A549 (cell line): ENCODE measurements around the gene MBP. TPM values are rescaled to one million over a fixed set of nuclear protein-coding genes. Genes with fewer than 3 reads are reported as not detected.

Experiments used
- ATAC-seq, 2 experiments: fragments of 200-7000 bp in 1 of 2; fragments of >200 bp in 1 of 2; cut with Nextera tagmentation in 1 of 2; cut with Tn5 transposase in 1 of 2; 3 replicates each; pipeline versions ENCODE4 v1.8.0 to v1.9.1; 2018 to 2020; ENCODE audit warnings: mild to moderate bottlenecking in 1 of 2, moderate library complexity in 1 of 2
- CTCF ChIA-PET: fragments of 300-600 bp; sonication (Branson Sonifier 250); formaldehyde crosslinking; extraction: SDS; loops from one replicate; lab custom pipeline; 2021; ENCODE audit warnings: antibody characterized with exemption, inconsistent platforms; lab: Yijun Ruan, JAX
- POLR2A ChIA-PET: fragments of 350-600 bp; formaldehyde crosslinking; extraction: SDS; loops from one replicate; lab custom pipeline; 2021; ENCODE audit warnings: antibody characterized with exemption, inconsistent platforms; lab: Yijun Ruan, JAX
- DNase-seq, 2 experiments: peaks; one replicate each; pipeline versions ENCODE4 v3.0.0 to v3.0.0-alpha.2; 2011 to 2016; ENCODE audit warnings: low read depth in 1 of 2, low spot score in 1 of 2
- FAIRE-seq: peaks from 2 replicates; lab custom pipeline; 2011; peaks lifted over from hg19 to GRCh38; lab: Jason Lieb, UNC
- H3K27ac ChIP-seq, 2 experiments: fragments of >200 bp; sonication (Bioruptor Twin); formaldehyde crosslinking; 3 replicates each; pipeline ENCODE4 v1.5.1; 2016 to 2017
- H3K4me1 ChIP-seq: fragments of >200 bp; sonication (Bioruptor Twin); formaldehyde crosslinking; 3 replicates; pipeline ENCODE4 v1.6.1; 2016
- H3K4me2 ChIP-seq: fragments of >200 bp; sonication (Bioruptor Twin); formaldehyde crosslinking; 3 replicates; pipeline ENCODE4 v1.6.1; 2016
- H3K4me3 ChIP-seq: fragments of >200 bp; sonication (Bioruptor Twin); formaldehyde crosslinking; 3 replicates; pipeline ENCODE4 v1.5.1; 2016
- H3K9me3 ChIP-seq: fragments of >200 bp; sonication (Bioruptor Twin); formaldehyde crosslinking; 3 replicates; pipeline ENCODE4 v1.6.1; 2016
- CEBPB ChIP-seq, 2 experiments: fragments of >200 bp in 1 of 2; sonication (Bioruptor Twin) in 1 of 2; formaldehyde crosslinking in 1 of 2; IDR thresholded peaks; 2 replicates each; pipeline ENCODE4 v1.6.1; 2012 to 2016
- CHD2 ChIP-seq: fragments of 150-350 bp; IDR thresholded peaks from 2 replicates; pipeline ENCODE4 v1.6.1; 2014; ENCODE audit warnings: low read length; ENCODE audit not compliant: partially characterized antibody
- CHD4 ChIP-seq: fragments of 200-600 bp; sonication (generic); IDR thresholded peaks from 2 replicates; pipeline ENCODE4 v1.6.1; 2016; ENCODE audit warnings: antibody characterized with exemption, mild to moderate bottlenecking, borderline replicate concordance
- EHMT2 ChIP-seq: fragments of 200-600 bp; sonication (generic); IDR thresholded peaks from 2 replicates; pipeline ENCODE4 v1.6.1; 2016; ENCODE audit warnings: antibody characterized with exemption, low read depth, mild to moderate bottlenecking, moderate library complexity
- ESRRA ChIP-seq: fragments of 150-350 bp; IDR thresholded peaks from 2 replicates; pipeline ENCODE4 v1.6.1; 2014; ENCODE audit warnings: mild to moderate bottlenecking, low read length, borderline replicate concordance
- FOSB ChIP-seq: fragments of 250-450 bp; sonication (Bioruptor Pico); IDR thresholded peaks from 2 replicates; pipeline ENCODE4 v1.5.0; 2020; ENCODE audit warnings: mild to moderate bottlenecking, moderate library complexity
- FOXS1 ChIP-seq: fragments of 250-450 bp; sonication (Bioruptor Pico); IDR thresholded peaks from 2 replicates; pipeline ENCODE4 v1.5.0; 2020; ENCODE audit warnings: mild to moderate bottlenecking, moderate library complexity
- HEYL ChIP-seq: fragments of 250-450 bp; sonication (Bioruptor Pico); IDR thresholded peaks from 2 replicates; pipeline ENCODE4 v1.8.0; 2021; ENCODE audit warnings: mild to moderate bottlenecking, moderate library complexity
- HOXA7 ChIP-seq: fragments of 250-450 bp; sonication (Bioruptor Pico); IDR thresholded peaks from 2 replicates; pipeline ENCODE4 v1.5.0; 2020; ENCODE audit warnings: mild to moderate bottlenecking, moderate library complexity
- HOXB5 ChIP-seq: fragments of 250-450 bp; sonication (Bioruptor Pico); IDR thresholded peaks from 2 replicates; pipeline ENCODE4 v1.5.0; 2020; ENCODE audit warnings: mild to moderate bottlenecking, moderate library complexity
- JUN ChIP-seq, 2 experiments: fragments of >200 bp; sonication (Bioruptor Twin); formaldehyde crosslinking; IDR thresholded peaks; 2 replicates in 1 of 2; 3 replicates in 1 of 2; pipeline ENCODE4 v1.6.1; 2016 to 2017
- KDM1A ChIP-seq: fragments of 200-600 bp; sonication (generic); IDR thresholded peaks from 2 replicates; pipeline ENCODE4 v1.6.1; 2016; ENCODE audit warnings: low read depth, mild to moderate bottlenecking
- MYC ChIP-seq: IDR thresholded peaks from 2 replicates; pipeline ENCODE4 v1.6.1; 2012; ENCODE audit warnings: mild to moderate bottlenecking, inconsistent platforms, low read length, improper control_type of control experiment, borderline replicate concordance
- NR3C1 ChIP-seq: fragments of >200 bp; sonication (Bioruptor Twin); formaldehyde crosslinking; IDR thresholded peaks from 3 replicates; pipeline ENCODE4 v1.6.1; 2017
- PHF8 ChIP-seq: fragments of 200-600 bp; sonication (generic); IDR thresholded peaks from 2 replicates; pipeline ENCODE4 v1.6.1; 2016; ENCODE audit warnings: low read depth, mild to moderate bottlenecking, antibody characterized with exemption, moderate library complexity, borderline replicate concordance
- POLR2A ChIP-seq: IDR thresholded peaks from 2 replicates; pipeline ENCODE4 v1.6.1; 2012; ENCODE audit warnings: mild to moderate bottlenecking, low read length
- WGBS: methylation state at CpG from one replicate; pipeline ENCODE4 v1.1.6; 2017; ENCODE audit errors: missing lambda C conversion rate; 5-methylcytosine and 5-hydroxymethylcytosine counted together
- polyA plus RNA-seq, 4 experiments: library from polyadenylated mRNA; depleted of rRNA in 3 of 4; stranded (reverse); fragments of >200 nt; fragmentation: RNase III in 1 of 4; extraction: RNeasy Plus Mini Kit Qiagen cat#74134 plus additional on column Dnase treatment in 1 of 4; gene quantifications; 2 replicates in 3 of 4; 3 replicates in 1 of 4; pipeline ENCODE4 v1.2.3, GENCODE V29; 2011 to 2017
- TF ChIP-seq, protein P1 (sequence below): fragments of 250-450 bp; sonication (Bioruptor Pico); IDR thresholded peaks from 2 replicates; pipeline ENCODE4 v1.5.0; 2021; ENCODE audit warnings: mild to moderate bottlenecking, moderate library complexity, borderline replicate concordance
- TF ChIP-seq, protein P2 (sequence below): fragments of 450-650 bp; IDR thresholded peaks from 2 replicates; pipeline ENCODE4 v1.6.1; 2014; ENCODE audit warnings: antibody characterized with exemption
- TF ChIP-seq, protein P3 (sequence below): fragments of 250-450 bp; sonication (Bioruptor Pico); IDR thresholded peaks from 2 replicates; pipeline ENCODE4 v1.5.0; 2020; ENCODE audit warnings: low read depth, mild to moderate bottlenecking, moderate library complexity

MBP gene
- polyA plus RNA-seq, 2 of the 4 experiments (the other 2 are of a cell fraction): 8.6 to 33.1 TPM

DNA sequence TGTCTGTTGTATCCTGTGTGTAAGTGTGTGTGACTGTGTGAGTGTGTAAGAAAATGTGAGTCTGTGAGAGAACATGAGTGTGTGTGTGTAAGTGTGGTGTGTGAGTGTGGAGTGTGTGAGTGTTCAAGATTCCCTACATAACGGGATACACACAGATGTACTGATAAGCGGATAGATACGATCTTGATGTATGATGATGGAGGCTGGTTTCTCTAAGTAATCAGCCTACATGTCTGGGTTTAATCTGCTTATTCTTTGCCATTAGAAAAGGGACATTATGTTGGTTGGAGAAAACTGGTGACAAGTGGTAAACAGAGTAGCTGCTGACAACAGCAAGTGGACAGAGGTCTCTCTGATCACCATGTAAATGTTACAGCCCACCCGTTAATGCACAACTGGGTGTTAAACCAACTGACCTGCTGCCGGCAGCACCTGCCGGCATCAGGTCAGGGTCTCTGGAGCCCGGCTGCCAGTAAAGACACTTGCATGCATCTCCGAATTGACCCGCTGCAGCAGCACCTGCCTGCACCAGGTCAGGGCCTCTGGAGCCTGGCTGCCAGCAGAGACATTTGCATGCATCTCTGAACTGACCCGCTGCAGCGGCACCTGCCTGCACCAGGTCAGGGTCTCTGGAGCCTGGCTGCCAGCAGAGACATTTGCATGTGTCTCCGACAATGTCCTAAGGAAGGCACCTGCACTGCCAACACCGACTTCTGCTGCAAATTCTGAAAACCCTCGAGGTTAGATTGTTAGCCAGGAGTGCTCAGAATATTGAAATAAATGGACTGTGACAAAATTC lies 87.5 kb downstream of the MBP start:
- ChIA-PET CTCF (interaction anchor here (1.6 kb wide), 1 partner anchor 10 kb away, joined by 7 read pairs; no protein-coding TSS in a partner anchor), POLR2A (no interaction called here)
- ATAC-seq (no peak), FAIRE-seq (no peak), DNase-seq (no peak)
- Histone ChIP-seq H3K27ac (no peak overlapping the region), H3K4me1 (no peaks in the 10 kb centered on the region), H3K9me3 (no peaks in the 10 kb centered on the region), H3K4me3 (no peak overlapping the region), H3K4me2 (no peak overlapping the region)
- TF ChIP-seq HOXB5 (CRISPR knock-in tag): no peak
- TF ChIP-seq POLR2A: no peak
- TF ChIP-seq, protein P1, sequence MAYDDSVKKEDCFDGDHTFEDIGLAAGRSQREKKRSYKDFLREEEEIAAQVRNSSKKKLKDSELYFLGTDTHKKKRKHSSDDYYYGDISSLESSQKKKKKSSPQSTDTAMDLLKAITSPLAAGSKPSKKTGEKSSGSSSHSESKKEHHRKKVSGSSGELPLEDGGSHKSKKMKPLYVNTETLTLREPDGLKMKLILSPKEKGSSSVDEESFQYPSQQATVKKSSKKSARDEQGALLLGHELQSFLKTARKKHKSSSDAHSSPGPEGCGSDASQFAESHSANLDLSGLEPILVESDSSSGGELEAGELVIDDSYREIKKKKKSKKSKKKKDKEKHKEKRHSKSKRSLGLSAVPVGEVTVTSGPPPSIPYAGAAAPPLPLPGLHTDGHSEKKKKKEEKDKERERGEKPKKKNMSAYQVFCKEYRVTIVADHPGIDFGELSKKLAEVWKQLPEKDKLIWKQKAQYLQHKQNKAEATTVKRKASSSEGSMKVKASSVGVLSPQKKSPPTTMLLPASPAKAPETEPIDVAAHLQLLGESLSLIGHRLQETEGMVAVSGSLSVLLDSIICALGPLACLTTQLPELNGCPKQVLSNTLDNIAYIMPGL (CRISPR knock-in tag): no peak
- 81% methylated on average over 13 of the region's 14 CpGs for WGBS

DNA sequence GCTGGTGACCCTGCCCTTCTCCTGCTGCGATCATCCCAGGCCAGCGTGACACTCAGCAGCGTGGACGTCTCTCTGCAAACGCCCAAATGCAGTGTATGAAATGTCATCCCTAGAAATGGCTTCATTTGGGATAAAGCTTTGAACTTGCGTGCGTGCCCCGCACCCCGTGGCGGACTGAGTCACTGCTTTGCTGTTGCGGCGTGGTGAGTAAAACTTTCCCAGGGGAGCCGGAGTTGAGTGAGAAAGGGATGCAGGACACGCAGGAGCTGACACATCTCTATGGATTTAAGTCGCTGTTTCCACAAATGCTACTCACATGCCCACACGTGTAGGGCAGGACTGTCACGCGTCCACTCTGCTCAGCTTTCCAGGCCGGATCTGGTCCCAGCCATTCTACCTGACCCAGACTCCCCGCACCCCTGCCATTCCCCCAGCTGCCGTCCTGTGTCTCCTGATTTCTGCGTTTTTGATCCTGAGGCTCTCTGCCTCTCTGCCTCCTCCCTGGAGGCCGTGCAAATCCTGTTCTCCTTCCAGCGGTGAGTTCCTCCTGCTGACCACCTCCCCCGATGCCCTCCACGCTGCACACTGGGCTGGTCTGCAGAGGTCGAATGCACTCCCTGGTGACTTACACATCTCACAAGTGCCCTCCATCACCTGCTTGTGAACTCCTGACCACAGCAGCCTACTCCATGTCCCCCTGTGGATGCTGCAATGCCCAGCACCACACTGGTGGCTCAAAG lies 88.9 kb downstream of the MBP start:
- ChIA-PET POLR2A (no interaction called here), CTCF (interaction anchor here (0.7 to 1.0 kb wide), 2 partner anchors 44 to 60 kb away, joined by 3 read pairs; no protein-coding TSS in a partner anchor)
- WGBS: 95% methylated on average over 23 of the region's 27 CpGs
- DNase-seq (no peak), ATAC-seq (no peak), FAIRE-seq (no peak)
- TF ChIP-seq, protein P2, sequence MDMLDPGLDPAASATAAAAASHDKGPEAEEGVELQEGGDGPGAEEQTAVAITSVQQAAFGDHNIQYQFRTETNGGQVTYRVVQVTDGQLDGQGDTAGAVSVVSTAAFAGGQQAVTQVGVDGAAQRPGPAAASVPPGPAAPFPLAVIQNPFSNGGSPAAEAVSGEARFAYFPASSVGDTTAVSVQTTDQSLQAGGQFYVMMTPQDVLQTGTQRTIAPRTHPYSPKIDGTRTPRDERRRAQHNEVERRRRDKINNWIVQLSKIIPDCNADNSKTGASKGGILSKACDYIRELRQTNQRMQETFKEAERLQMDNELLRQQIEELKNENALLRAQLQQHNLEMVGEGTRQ: no peak
- TF ChIP-seq, protein P1 (CRISPR knock-in tag): no peak
- TF ChIP-seq CEBPB (IDR thresholded peaks at IDR 0.05): no peak
- no peak for TF ChIP-seq FOXS1 (CRISPR knock-in tag)
- TF ChIP-seq CHD4: no peak
- no peak for TF ChIP-seq MYC
- TF ChIP-seq, protein P3, sequence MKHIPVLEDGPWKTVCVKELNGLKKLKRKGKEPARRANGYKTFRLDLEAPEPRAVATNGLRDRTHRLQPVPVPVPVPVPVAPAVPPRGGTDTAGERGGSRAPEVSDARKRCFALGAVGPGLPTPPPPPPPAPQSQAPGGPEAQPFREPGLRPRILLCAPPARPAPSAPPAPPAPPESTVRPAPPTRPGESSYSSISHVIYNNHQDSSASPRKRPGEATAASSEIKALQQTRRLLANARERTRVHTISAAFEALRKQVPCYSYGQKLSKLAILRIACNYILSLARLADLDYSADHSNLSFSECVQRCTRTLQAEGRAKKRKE (CRISPR knock-in tag): no peak
- no peak for TF ChIP-seq FOSB (CRISPR knock-in tag)
- no peak for TF ChIP-seq NR3C1
- TF ChIP-seq JUN (IDR thresholded peaks at IDR 0.05): no peak
- TF ChIP-seq ESRRA: no peak
- no peak for TF ChIP-seq CHD2
- no peak for TF ChIP-seq HEYL (CRISPR knock-in tag)
- no peak for TF ChIP-seq EHMT2
- TF ChIP-seq HOXA7 (CRISPR knock-in tag): no peak
- TF ChIP-seq KDM1A: no peak
- no peak for TF ChIP-seq PHF8
- no peaks in the 10 kb centered on the region for H3K4me1 ChIP-seq
- no peaks in the 10 kb centered on the region for H3K9me3 ChIP-seq
- H3K4me2 ChIP-seq: no peak overlapping the region
- H3K27ac ChIP-seq: no peak overlapping the region
- no peak overlapping the region for H3K4me3 ChIP-seq
